Uterus (tissue), 4 donors: ENCODE measurements around the gene CYP4F12. TPM values are rescaled to one million over a fixed set of nuclear protein-coding genes. Genes with fewer than 3 reads are reported as not detected.
"Not testable (repeated sequence)": the region's sequence is repeated elsewhere in the genome, so short reads cannot be mapped to it uniquely, and the experiment has no call there.

Experiments
- DNase-seq, 2 donors: peaks; one replicate each; pipeline ENCODE4 v3.0.0-alpha.2; 2019 to 2020
- H3K27ac ChIP-seq, 2 donors: fragments of 200-600 bp; sonication (generic); 1 replicate in 1 of 2; 2 replicates in 1 of 2; pipeline ENCODE4 v1.5.1; 2016 to 2018
- H3K27me3 ChIP-seq, 2 donors: fragments of 200-600 bp; sonication (generic); one replicate each; pipeline ENCODE4 v1.5.1; 2018 to 2019; ENCODE audit warnings: control low read depth in 1 of 2
- H3K36me3 ChIP-seq, 2 donors: fragments of 200-600 bp; sonication (generic); one replicate each; pipeline ENCODE4 v1.5.1; 2019; ENCODE audit warnings: control low read depth in 1 of 2
- H3K4me1 ChIP-seq, 2 donors: fragments of 200-600 bp; sonication (generic); one replicate each; pipeline ENCODE4 v1.5.1; 2018 to 2019; ENCODE audit warnings: control low read depth in 1 of 2
- H3K4me3 ChIP-seq, 2 donors: fragments of 200-600 bp; sonication (generic); 1 replicate in 1 of 2; 2 replicates in 1 of 2; pipeline ENCODE4 v1.5.1; 2018 to 2019; ENCODE audit warnings: mild to moderate bottlenecking in 1 of 2
- H3K9me3 ChIP-seq, 2 donors: fragments of 200-600 bp; sonication (generic); one replicate each; pipeline ENCODE4 v1.5.1; 2019; ENCODE audit warnings: control low read depth in 1 of 2
- CTCF ChIP-seq, 4 experiments: fragments of 200-600 bp in 2 of 4; fragments of 450-650 bp in 2 of 4; sonication (generic) in 2 of 4; IDR thresholded peaks; one replicate each; pipeline ENCODE4 v1.5.1; 2016 to 2019; ENCODE audit warnings: antibody characterized with exemption in 4 of 4, mild to moderate bottlenecking in 2 of 4, moderate library complexity in 1 of 4
- POLR2A ChIP-seq, 2 donors: fragments of 450-650 bp; IDR thresholded peaks; one replicate each; pipeline ENCODE4 v1.6.1; 2016; ENCODE audit warnings: antibody characterized with exemption in 2 of 2, mild to moderate bottlenecking in 1 of 2, moderate library complexity in 1 of 2
- intact Hi-C: fragments of 100-400 bp; cut with DNase I; formaldehyde crosslinking; loops from one replicate; pipeline ENCODE4 v1.15.1; 2023; ENCODE audit warnings: low total_unique reads
- total RNA-seq, 4 donors: library from RNA; depleted of rRNA in 3 of 4; stranded (reverse); fragments of >200 nt in 3 of 4; gene quantifications; one replicate each; pipeline versions ENCODE4 v1.1.0 to v1.2.4, GENCODE V29; 2014 to 2023
- donor health status: DM: yes; HTN: yes; CAD: no.

Gene CYP4F12
- total RNA-seq, 4 donors from 2014 or later: 13.5 to 41.5 (median 26.5) TPM

GRCh38 chr19:15675560-15675959 lies 2.7 kb downstream of the CYP4F12 start:
- no peak for DNase-seq
- H3K27ac ChIP-seq: no peak overlapping the region
- intact Hi-C loops: no loop called here

GRCh38 chr19:15679089-15679488 lies 6.2 kb downstream of the CYP4F12 start:
- Histone ChIP-seq H3K4me3 (no peak overlapping the region), H3K27ac (no peak overlapping the region), H3K27me3 (no peaks in the 10 kb centered on the region), H3K36me3 (no peaks in the 10 kb centered on the region), H3K4me1 (no peaks in the 10 kb centered on the region), H3K9me3 (no peaks in the 10 kb centered on the region)
- intact Hi-C loops: no loop called here
- no peak for DNase-seq
- TF ChIP-seq POLR2A (IDR thresholded peaks at IDR 0.05) (no peak), CTCF (IDR thresholded peaks at IDR 0.05) (no peak)

More at GRCh38 chr19:15675560-15675959, 2.7 kb downstream of the CYP4F12 start:
- H3K9me3 ChIP-seq: no peaks in the 10 kb centered on the region
- no peaks in the 10 kb centered on the region for H3K36me3 ChIP-seq
- no peak for TF ChIP-seq POLR2A (IDR thresholded peaks at IDR 0.05)
- H3K27me3 ChIP-seq: no peaks in the 10 kb centered on the region
- peaks cover 0 to 5% of the 10 kb centered on the region in 2 donors for H3K4me1 ChIP-seq
- H3K4me3 ChIP-seq: no peak overlapping the region

GRCh38 chr19:15679865-15680264 lies 7.0 kb downstream of the CYP4F12 start:
- H3K9me3 ChIP-seq, H3K27ac ChIP-seq, intact Hi-C loops, DNase-seq, H3K4me1 ChIP-seq, H3K4me3 ChIP-seq, H3K36me3 ChIP-seq, H3K27me3 ChIP-seq: not testable (repeated sequence)

GRCh38 chr19:15680478-15681322 lies 7.8 kb downstream of the CYP4F12 start:
- H3K9me3 ChIP-seq: no peaks in the 10 kb centered on the region
- DNase-seq: no peak
- no peaks in the 10 kb centered on the region for H3K27me3 ChIP-seq
- no peaks in the 10 kb centered on the region for H3K36me3 ChIP-seq
- no peak overlapping the region for H3K4me3 ChIP-seq
- no peak overlapping the region for H3K27ac ChIP-seq
- intact Hi-C loops: no loop called here
- TF ChIP-seq CTCF (IDR thresholded peaks at IDR 0.05): no peak
- no peak for TF ChIP-seq POLR2A (IDR thresholded peaks at IDR 0.05)
- no peaks in the 10 kb centered on the region for H3K4me1 ChIP-seq

- intact Hi-C loops: no loop called here
- no peak for DNase-seq
- Histone ChIP-seq H3K4me1 (no peaks in the 10 kb centered on the region), H3K4me3 (no peak overlapping the region), H3K27me3 (no peaks in the 10 kb centered on the region), H3K9me3 (no peaks in the 10 kb centered on the region), H3K27ac (no peak overlapping the region), H3K36me3 (no peaks in the 10 kb centered on the region)
- TF ChIP-seq CTCF (IDR thresholded peaks at IDR 0.05): no peak
- TF ChIP-seq POLR2A (IDR thresholded peaks at IDR 0.05): no peak
Measured at GRCh38 chr19:15683411-15683810, 10.5 kb downstream of the CYP4F12 start.

- Histone ChIP-seq H3K9me3 (no peaks in the 10 kb centered on the region), H3K4me3 (no peak overlapping the region), H3K4me1 (no peaks in the 10 kb centered on the region), H3K27me3 (no peaks in the 10 kb centered on the region), H3K27ac (no peak overlapping the region), H3K36me3 (no peaks in the 10 kb centered on the region)
- no peak for TF ChIP-seq POLR2A (IDR thresholded peaks at IDR 0.05)
- TF ChIP-seq CTCF (IDR thresholded peaks at IDR 0.05): no peak
- no peak for DNase-seq
- intact Hi-C loops: no loop called here
Measured at GRCh38 chr19:15684828-15685227, 11.9 kb downstream of the CYP4F12 start.
